GM19324 (cell line): ENCODE measurements around the gene PLAC9.

Experiments used
- ATAC-seq: cut with Tn5 transposase; IDR thresholded peaks from one replicate; pipeline ENCODE4 v1.9.1; 2021; ENCODE audit warnings: mild to moderate bottlenecking, moderate library complexity; ENCODE audit not compliant: unreplicated experiment, low FRiP score

The PLAC9 gene

DNA sequence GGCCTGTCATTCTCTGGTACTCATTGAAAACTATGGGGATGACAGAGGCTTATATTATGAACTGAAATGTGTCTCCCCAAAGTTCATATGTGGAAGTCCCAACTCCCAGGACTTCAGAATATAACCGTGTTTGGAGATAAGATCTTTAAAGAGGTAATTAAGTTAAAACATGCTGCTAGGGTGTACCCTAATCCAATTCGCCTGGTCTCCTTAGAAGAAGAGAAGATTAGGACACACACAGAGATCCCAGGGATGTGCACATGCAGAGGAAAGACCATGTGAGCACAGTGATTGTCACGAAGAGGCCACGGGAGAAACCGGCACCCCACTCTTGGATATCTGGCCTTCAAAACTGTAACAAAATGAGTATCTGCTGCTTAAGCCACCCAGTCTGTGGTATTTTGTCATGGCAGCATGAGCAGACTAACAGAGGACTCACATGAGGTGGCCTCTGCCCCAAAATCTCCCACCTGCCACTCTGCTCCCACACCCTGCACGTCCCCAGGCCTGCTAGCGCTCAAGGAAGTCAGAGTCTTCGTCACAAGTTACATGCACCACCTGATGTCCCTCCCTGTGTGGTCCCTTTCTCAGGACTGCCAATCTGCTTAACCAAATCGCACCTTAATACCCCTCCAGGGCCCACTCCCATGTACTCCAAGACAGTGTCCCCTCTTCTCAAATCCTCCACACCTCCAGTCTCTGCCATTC is 26.8 kb downstream of the PLAC9 start:
- ATAC-seq, result no peak

DNA sequence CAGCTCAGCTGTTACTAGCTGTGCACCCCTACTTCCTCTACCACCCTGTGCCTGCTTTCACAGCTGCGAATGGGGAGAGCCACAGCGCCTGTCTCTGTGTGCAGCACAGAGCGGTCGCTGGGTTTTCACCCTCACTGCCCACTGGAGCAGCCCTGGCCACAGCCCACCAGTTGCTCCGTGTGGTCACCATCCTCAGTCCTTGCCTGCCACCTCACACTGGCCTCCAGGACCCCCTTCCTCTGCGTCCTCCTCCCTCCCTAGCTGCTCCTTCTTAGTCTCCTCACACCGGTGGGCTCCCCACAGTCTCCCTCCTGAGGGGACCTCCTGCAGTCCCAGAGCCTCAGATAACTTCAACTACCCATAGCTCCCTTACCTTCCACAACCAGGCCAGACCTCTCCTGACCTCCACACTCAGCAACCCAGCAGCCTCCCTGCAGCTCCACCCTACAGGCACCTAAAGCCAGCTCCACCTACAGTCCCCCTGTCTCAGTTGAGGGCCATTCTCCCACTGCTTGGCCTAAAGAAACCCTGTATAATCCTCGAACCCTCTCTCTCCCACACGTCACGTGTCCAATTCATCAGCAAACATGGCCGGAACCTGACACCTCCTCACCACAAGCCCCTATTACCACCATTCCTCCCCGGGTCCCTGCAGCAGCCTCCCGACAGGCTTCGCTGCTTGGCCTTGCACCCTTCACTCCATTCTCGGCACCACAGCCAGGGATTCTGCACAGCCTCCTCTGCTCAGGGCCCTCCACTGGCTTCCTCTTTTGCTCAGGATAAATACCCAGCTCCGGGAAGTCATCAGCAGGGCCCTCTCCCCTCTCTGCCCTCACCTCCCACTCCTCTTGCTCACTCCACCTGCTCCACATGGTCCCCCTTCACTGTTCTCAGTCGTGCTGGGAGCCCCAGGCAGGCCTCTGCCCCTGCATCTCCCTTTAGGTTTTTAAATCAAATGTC is 28.1 kb downstream of the PLAC9 start:
- no peak for ATAC-seq

GRCh38 chr10:80161321-80162083 is 29.0 kb downstream of the PLAC9 start:
- no peak for ATAC-seq

DNA sequence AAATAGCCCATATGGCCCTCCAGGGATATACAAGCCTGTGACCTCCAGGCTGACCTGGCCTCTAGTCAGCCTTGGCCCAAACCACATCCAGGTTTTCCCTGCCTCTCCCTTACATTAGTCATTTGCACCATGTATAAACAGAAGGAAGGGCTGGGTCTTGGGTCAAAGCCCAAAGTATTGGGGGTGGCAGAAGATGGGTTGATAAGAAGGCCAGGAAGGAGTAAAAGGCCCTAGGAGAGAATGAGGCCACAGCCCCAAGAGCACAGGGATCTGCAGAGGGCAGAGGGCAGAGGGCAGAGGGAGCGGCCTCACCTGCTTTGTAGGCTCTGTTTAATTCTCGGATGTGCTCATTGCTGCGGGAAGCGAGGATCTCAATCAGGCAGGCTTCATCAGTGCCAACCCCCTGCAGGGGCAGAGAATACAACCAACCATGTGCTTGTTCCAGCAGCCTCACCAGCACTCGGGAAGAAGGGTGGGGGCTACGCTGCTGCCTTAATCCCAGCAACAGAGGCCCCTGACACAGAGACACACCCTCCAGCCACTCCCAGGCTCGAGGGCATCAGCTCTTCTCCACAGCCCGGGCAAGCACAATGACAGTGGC is 31.3 kb downstream of the PLAC9 start:
- ATAC-seq, result no peak

DNA sequence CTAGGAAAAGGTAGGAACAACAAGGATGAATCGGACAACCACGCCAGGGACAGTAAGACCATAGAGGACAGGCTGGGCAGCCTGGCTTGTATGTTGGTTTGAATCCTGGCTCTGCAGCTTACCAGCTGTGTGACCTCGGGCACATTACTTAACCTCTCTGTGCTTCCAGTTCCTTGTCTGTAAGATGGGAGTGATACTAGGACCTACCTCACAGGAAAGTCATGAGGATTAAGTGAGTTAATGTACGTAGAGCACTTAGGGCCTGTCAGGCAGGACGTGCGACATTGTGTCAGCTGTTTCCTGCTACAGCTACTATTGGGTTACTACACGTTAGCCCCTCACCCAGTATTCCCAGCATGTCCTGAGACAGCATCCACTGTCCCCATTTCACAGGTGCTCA is 32.1 kb downstream of the PLAC9 start:
- no peak for ATAC-seq

DNA sequence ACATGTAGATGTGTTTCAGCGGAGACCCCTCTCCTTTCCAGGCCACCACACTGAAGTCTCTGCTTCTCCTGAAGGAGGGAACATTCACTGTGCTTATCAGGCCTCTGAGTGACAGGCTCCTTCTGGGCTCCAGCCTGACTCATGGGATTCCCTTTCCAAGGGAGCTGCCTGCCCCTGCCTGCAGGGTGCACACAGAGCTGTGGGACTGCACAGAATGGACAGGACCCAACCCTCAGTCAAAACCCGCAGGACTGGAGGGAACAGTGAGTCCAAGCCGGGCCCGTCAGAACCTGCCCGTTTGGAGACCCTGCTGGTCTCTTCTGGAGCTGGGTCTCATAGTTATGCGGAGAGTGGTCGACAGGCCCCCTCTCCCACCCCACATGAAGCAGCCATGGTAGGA is 32.6 kb downstream of the PLAC9 start:
- no peak for ATAC-seq

DNA sequence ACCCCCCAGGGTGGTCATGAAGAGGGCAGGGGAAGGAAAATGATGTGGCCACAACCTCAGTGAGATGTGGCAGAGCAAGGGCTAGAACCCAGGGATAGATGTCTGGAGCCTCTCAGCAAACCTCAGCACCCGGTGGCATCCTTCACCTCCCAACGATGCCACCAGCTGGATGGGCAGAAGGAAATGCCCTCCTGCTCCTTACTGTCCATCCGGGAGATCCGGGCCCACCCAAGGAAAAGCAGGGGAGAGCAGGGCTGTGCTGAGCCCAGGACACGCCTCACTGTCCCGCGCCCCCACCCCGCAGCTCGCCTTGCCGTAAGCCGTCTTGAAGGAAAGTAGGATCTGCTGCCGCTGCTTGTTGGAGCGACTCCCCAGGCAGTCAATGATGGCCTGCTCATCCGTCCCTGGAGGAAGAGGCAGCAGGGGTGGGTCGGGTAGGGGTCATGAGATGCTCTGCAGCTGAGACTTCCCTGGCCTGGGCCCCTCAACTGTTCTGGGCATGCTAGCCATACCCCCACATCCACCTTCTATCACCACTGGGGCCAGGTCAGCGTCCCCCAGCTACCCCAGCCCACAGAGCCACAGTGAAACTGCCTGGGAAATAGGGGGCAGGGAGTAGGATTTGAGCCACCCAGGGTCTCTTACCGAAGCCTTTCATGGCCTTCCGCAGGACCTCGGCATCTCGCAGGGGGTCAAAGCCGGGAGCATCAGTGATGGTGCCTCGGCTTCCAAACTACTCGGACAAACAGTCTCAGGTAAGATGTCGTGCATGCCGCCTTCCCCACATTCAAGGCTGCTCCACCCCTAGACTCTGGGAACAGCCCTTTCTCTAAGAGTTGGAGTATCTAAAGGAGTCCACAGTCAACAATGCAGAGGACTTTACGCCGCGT is 34.3 kb downstream of the PLAC9 start:
- no peak for ATAC-seq

- no peak for ATAC-seq
These were observed 35.1 kb downstream of the PLAC9 start for GRCh38 chr10:80167471-80168161.

- ATAC-seq, result no peak
These were observed 35.6 kb downstream of the PLAC9 start for GRCh38 chr10:80168162-80168511.

DNA sequence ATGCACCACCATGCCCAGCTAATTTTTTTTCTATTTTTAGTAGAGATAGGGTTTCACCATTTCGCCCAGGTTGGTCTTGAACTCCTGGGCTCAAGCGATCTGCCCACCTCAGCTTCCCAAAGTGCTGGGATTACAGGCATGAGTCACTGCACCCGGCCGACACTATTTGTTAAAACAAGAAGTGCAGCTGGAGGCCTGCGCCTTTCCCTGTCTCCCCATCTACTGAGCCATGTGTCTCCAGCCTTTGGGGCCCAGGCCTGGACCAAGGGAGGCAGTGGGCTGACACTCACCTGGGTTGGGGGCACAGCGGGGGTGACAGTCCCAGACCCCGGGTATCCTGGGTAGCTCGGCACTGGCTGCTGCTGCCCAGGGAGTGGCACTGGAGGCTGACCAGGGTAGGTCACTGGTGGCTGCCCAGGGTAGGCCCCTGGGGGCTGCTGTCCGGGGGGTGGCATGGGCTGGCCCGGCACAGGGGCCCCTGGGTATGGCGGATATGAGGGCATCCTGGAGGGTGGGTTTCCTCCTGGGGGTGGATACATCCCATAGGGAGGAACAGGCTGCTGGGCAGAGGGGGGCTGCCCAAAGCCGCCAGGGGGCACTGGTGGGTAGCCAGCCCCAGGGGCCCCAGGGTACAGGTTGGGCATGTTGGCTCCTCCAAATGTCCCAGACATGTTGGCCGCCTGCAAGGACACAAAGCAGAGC is 36.3 kb downstream of the PLAC9 start:
- ATAC-seq, result no peak

GRCh38 chr10:80170026-80170425 is 37.5 kb downstream of the PLAC9 start:
- no peak for ATAC-seq

- no peak for ATAC-seq
These were observed 38.1 kb downstream of the PLAC9 start for GRCh38 chr10:80170641-80171040.

GRCh38 chr10:80171248-80171660 is 38.7 kb downstream of the PLAC9 start:
- ATAC-seq, result no peak

DNA sequence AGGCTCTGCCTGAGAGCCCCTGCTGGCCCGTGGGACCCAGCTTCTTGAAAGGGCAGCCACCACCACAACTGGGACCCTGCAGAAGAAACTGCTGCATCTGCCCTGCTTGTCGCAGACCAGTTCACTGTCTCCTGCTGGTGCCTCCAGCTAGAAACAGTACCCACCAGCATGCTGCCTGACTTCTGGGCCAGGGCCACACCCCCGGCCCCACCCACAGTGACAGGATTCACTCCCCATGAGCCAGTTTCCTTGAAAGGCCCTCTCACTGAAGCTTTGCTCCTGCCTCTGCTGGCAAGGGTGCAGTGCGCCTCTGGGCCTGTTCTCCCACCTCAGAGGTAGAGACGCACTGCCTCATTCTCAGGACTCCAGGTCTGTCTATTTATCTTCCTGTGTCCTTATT is 40.4 kb downstream of the PLAC9 start:
- ATAC-seq, result no peak

DNA sequence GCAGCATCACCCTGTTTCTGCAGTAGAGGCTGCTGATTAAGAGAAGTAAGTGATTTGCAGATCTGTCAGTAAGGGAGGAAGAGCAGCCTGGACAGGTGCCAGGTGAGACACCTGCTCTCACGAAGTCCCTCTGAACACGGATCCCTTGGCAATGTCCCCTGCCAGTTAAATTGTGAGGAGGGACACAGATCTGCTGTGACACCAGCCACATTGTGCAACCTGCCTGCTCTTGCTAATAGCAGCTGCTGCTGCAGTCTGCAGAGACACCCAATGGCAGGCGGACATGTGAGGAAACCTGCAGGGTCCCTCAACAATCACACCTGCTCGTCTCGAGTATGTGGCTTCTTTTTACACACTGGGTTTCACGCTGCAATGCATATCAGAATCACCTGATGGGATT is 40.9 kb downstream of the PLAC9 start:
- ATAC-seq, result no peak

GRCh38 chr10:80174641-80175395 is 42.3 kb downstream of the PLAC9 start:
- no peak for ATAC-seq

DNA sequence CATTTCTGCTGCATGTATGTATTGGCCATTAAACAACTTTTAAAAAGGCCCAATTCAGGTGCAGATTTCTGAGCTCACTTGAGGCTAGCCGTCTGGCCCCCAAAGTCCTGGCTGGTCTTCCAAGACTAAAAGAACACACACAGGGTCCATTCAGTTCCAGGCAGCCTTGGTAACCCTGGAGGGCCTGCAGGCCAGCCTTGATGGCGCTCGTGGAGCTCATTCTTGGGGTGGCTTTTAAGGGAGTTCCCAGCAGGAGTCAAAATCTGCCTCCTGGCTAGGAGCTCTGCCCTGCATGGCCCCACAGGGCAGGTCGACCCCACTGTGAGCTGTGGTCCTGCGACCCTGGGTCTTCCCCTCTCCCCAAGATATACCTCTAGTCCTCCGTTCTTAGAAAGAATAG is 44.0 kb downstream of the PLAC9 start:
- ATAC-seq, result no peak
